Heart right ventricle (tissue), 16 donors: ENCODE results near the gene TLE5. TPM values are rescaled to one million over a fixed set of nuclear protein-coding genes. Genes with fewer than 3 reads are reported as not detected.
A peak's percentile ranks its signal among the peaks of the same experiment; 100 is the strongest.

Experiments
- ATAC-seq, 8 donors: fragments of 200-7000 bp; cut with Tn5 transposase; one replicate each; pipeline ENCODE4 v1.9.1; 2020; ENCODE audit warnings: mild to moderate bottlenecking in 8 of 8, moderate library complexity in 8 of 8, moderate number of reproducible peaks in 1 of 8
- DNase-seq, 2 donors: peaks; one replicate each; pipeline ENCODE4 v3.0.0-alpha.2; 2020
- H3K27ac ChIP-seq, 10 donors: fragments of 200-600 bp; sonication (generic) in 2 of 10; one replicate each; pipeline versions ENCODE4 v1.5.0 to v1.8.0; 2020 to 2022; ENCODE audit warnings: mild to moderate bottlenecking in 3 of 10
- H3K27me3 ChIP-seq, 7 donors: fragments of 200-600 bp; one replicate each; pipeline ENCODE4 v1.8.0; 2021 to 2022; ENCODE audit warnings: mild to moderate bottlenecking in 2 of 7
- H3K36me3 ChIP-seq, 9 donors: fragments of 200-600 bp; sonication (generic) in 1 of 9; one replicate each; pipeline versions ENCODE4 v1.5.0 to v1.8.0; 2020 to 2022; ENCODE audit warnings: mild to moderate bottlenecking in 2 of 9
- H3K4me1 ChIP-seq, 9 donors: fragments of 200-600 bp; sonication (generic) in 1 of 9; one replicate each; pipeline versions ENCODE4 v1.5.0 to v1.8.0; 2020 to 2022; ENCODE audit warnings: mild to moderate bottlenecking in 4 of 9
- H3K4me3 ChIP-seq, 10 donors: fragments of 200-600 bp; sonication (generic) in 2 of 10; one replicate each; pipeline versions ENCODE4 v1.5.0 to v1.8.0; 2020 to 2022; ENCODE audit warnings: mild to moderate bottlenecking in 7 of 10, moderate library complexity in 2 of 10
- H3K9me3 ChIP-seq, 11 donors: fragments of 200-600 bp in 10 of 11; sonication (generic) in 2 of 11; one replicate each; pipeline versions ENCODE4 v1.5.0 to v1.8.0; 2013 to 2022; ENCODE audit warnings: mild to moderate bottlenecking in 2 of 11, control low read depth in 1 of 11, moderate library complexity in 1 of 11
- WGBS, 2 donors: extraction: QIAGEN DNeasy Blood & Tissue Kit; methylation state at CpG; one replicate each; pipeline ENCODE4 v1.1.7; 2013; ENCODE audit warnings: inconsistent platforms in 1 of 2; 5-methylcytosine and 5-hydroxymethylcytosine counted together
- intact Hi-C, 10 donors: fragments of 100-400 bp; cut with DNase I; formaldehyde crosslinking; loops; one replicate each; pipeline versions ENCODE4 v1.11.1 to v1.14.2; 2022
- polyA plus RNA-seq, 2 donors: library from polyadenylated mRNA; stranded (reverse); fragments of 200-250 nt; gene quantifications; one replicate each; pipeline ENCODE4 v1.2.3, GENCODE V29; 2013
- total RNA-seq, 10 donors: library from RNA; stranded (reverse); fragmentation: NEBNext Ultra II Directional in 3 of 10; extraction: Animal tissue kit (Norgen Biotek cat#: 25700) in 3 of 10; gene quantifications; one replicate each; pipeline versions ENCODE4 v1.2.1 to v1.2.4, GENCODE V29; 2021 to 2023
- TF ChIP-seq, protein P1 (sequence below), 9 donors: fragments of 200-600 bp; sonication (generic) in 2 of 9; IDR thresholded peaks; one replicate each; pipeline versions ENCODE4 v1.5.0 to v1.8.0; 2021 to 2022; ENCODE audit warnings: antibody characterized with exemption in 9 of 9, mild to moderate bottlenecking in 5 of 9, moderate library complexity in 1 of 9
- donor health status: Arrhythmogenic right ventricular cardiomyopathy.
- donor health status: ischemic (EF 13 %, LVEDD 7.1; RV severe dilation, severe dysfunction).
- donor health status: healthy with polysubstance abuse.
- donor health status: DM: no; HTN: yes; CAD: no.
- donor health status: DM: no; HTN: no; CAD: no.
- donor health status: ischemic (EF 25% LVEDD 6.9; RV normal size, moderate dysfunction).
- donor health status: ischemic (EF 25% LVEDD 5.7; RV mildly dilated, moderate dysfunction).
- donor health status: healthy.
- donor health status: DM: yes; HTN: yes; CAD: no.
- donor health status: Ischemic cardiomyopathy.
- donor health status: ischemic (EF 35%, LVEDD 5.7; RV mildly dilated, moderate dysfunction).
- donor health status: nonischemic (EF 11% LVEDD 7.7; RV severe dilation, severe dysfunction).
- donor health status: DM: yes; HTN: yes; CAD: no.
- donor health status: PGD.
- donor health status: ischemic (EF 29% LVEDD 5.4; RV normal size, mild dysfunction).
- donor health status: nonischemic (EF 23%, LVEDD 6.1; RV moderate dilation, normal function).

Gene TLE5
- total and polyA plus RNA-seq, 12 donors = 653 to 1,254 (median 758) TPM

DNA sequence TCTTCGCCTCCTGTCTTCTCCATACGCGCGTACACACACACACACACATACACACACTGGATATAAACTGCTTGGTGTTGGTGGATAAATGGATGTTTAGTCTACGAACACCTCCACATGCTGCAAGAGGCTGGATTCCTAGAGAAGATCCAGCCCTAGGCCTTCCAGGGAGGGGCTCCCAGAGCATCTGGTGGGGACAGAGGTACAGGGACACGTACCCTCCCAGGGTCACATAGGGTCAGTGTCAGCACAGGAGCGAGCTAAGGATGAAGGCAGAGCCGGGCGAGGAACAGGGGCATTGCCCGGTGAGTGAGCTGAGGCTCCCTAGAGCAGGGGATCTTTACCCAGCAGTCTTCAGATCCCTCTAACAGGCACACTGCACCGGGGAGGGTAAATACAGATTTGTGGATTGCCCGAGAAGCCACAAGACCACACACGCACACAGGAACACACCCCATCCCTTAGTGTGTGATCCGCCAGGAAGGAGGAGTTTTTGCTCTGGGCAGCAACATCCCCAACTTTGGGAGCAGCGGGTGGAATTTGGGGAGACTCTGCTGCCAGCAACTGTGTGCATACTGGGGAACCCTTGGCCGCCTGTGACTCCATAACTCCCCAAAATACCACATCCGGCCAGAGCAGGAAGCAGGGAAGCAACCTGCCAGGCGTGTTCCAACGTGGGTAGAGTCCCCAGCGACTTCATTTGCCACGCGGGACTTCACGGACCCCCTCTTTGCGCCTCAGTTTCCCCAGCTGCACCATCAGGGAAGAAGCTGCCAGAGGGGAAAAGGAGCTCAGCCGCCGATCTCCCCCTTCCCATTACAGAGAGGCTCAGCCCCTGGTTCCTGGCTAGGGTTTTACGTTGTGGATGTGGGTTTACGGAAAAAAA, 27.4 kb downstream of the TLE5 start:
- DNase-seq = peak; percentile 38 to 40
- Histone ChIP-seq H3K27ac (peak overlapping the region; percentile 32 to 97 (median 91)), H3K36me3 (no peaks in the 10 kb centered on the region), H3K9me3 (no peaks in the 10 kb centered on the region), H3K27me3 (peaks cover 0 to 10% (median 0%) of the 10 kb centered on the region in 7 donors), H3K4me1 (peaks cover 12 to 29% (median 22%) of the 10 kb centered on the region in 9 donors), H3K4me3 (peak overlapping the region; percentile 47 to 66 (median 62))
- TF ChIP-seq, protein P1, sequence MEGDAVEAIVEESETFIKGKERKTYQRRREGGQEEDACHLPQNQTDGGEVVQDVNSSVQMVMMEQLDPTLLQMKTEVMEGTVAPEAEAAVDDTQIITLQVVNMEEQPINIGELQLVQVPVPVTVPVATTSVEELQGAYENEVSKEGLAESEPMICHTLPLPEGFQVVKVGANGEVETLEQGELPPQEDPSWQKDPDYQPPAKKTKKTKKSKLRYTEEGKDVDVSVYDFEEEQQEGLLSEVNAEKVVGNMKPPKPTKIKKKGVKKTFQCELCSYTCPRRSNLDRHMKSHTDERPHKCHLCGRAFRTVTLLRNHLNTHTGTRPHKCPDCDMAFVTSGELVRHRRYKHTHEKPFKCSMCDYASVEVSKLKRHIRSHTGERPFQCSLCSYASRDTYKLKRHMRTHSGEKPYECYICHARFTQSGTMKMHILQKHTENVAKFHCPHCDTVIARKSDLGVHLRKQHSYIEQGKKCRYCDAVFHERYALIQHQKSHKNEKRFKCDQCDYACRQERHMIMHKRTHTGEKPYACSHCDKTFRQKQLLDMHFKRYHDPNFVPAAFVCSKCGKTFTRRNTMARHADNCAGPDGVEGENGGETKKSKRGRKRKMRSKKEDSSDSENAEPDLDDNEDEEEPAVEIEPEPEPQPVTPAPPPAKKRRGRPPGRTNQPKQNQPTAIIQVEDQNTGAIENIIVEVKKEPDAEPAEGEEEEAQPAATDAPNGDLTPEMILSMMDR (IDR thresholded peaks at IDR 0.05) = no peak
- intact Hi-C loops = loop anchor here in 8 of 10 donors (1.0 to 10.0 kb wide), 9 partner anchors 27 to 83 kb away; partner anchors contain the start of genes TLE6 (in 2 of the 8), GNA11 (in 1 of the 8) and TLE5 (in 1 of the 8)
- ATAC-seq = peak in 3 of 8 donors; percentile 0 to 8 (median 3)
- WGBS, 2 donors = 7 to 8% methylated on average over 28 of the region's 28 CpGs

DNA sequence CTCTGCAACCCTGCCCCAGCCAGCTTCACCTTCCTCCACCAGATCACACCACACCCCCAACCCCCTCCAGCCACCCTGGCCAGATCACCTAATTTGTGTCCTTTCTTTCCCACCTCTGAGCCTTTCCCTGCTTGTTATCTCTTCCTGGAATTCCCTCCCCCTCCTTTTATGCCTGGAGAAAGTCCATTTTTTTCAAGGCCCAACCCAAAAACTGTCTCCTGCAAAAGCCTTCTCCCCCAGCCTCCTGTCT, 28.0 kb downstream of the TLE5 start:
- intact Hi-C loops = loop anchor here in 5 of 10 donors (2.0 to 10.0 kb wide), 5 partner anchors 47 to 60 kb away; partner anchors contain the start of gene TLE6 (in 2 of the 5)
- H3K4me1 ChIP-seq = peaks cover 14 to 34% (median 26%) of the 10 kb centered on the region in 9 donors
- H3K27me3 ChIP-seq = peaks cover 0 to 16% (median 0%) of the 10 kb centered on the region in 7 donors
- H3K9me3 ChIP-seq = no peaks in the 10 kb centered on the region
- peak overlapping the region in 2 of 10 donors; percentile 90 to 92 for H3K27ac ChIP-seq
- DNase-seq (no peak), ATAC-seq (no peak)
- H3K36me3 ChIP-seq = no peaks in the 10 kb centered on the region
- H3K4me3 ChIP-seq = peak overlapping the region in 1 of 10 donors; percentile 66
- TF ChIP-seq, protein P1 (IDR thresholded peaks at IDR 0.05) = no peak

DNA sequence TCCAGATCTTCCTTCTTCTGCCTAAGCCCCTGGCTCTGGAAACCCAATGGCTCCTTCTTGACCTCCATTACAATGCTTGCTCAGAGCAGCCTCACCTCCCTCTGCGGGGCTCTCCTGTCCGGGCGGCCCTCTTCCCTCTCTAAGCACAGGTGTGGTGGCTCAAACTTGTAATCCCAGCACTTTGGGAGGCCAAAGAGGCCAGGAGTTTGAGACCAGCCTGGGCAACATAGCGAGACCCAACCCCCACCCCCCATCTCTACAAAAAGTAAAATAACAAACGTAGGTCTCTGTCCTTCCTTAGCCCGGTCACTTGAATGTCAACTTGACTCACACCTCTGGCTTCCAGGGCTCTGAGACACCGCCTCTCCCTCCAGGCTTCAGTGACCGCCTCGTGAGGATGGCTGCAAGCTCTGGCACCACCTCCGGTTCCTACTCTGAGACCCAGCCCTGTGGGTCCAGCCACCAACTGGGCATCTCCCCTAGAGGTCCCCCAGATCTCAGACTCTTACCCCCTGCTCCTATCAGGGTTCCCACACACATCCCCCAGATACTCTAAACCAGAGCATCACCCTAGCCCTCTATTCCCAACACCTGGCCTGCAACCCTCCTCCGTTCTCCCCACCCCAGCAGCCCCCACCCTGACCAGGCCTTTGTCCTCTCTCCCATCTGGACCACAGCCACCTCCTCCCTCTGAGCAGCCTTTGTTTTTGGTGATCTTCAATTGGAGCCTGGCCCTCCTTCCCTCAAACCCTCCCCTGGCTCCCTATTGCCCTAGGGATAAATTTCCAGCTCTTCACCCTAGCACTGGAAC, 28.5 kb downstream of the TLE5 start:
- Histone ChIP-seq H3K4me3 (no peak overlapping the region), H3K27me3 (peaks cover 0 to 18% (median 0%) of the 10 kb centered on the region in 7 donors), H3K36me3 (no peaks in the 10 kb centered on the region), H3K4me1 (peaks cover 14 to 35% (median 26%) of the 10 kb centered on the region in 9 donors), H3K9me3 (no peaks in the 10 kb centered on the region), H3K27ac (no peak overlapping the region)
- intact Hi-C loops = loop anchor here in 5 of 10 donors (2.0 to 10.0 kb wide), 5 partner anchors 46 to 59 kb away; partner anchors contain the start of gene TLE6 (in 2 of the 5)
- DNase-seq (no peak), ATAC-seq (no peak)
- TF ChIP-seq, protein P1 (IDR thresholded peaks at IDR 0.05) = no peak
- WGBS, 2 donors = 79% methylated on average over 11 of the region's 11 CpGs

DNA sequence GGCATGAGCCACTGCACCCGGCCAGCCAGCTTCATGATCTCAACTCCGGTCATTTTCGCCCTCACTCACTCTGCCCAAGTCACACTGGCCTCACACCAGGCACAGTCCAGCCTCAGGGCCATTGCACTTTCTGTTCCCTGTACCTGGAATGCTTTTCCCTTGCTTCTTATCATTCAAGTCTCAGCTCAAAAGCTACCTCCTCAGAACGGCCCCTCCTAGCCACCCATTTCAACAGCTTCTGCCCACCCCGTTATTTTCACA, 30.8 kb downstream of the TLE5 start:
- TF ChIP-seq, protein P1 (IDR thresholded peaks at IDR 0.05) = no peak
- H3K27ac ChIP-seq = no peak overlapping the region
- no peak for ATAC-seq
- H3K4me1 ChIP-seq = peaks cover 12 to 40% (median 23%) of the 10 kb centered on the region in 9 donors
- intact Hi-C loops = loop anchor here in 4 of 10 donors (5.0 to 10.0 kb wide), 4 partner anchors 44 to 57 kb away; partner anchors contain the start of gene TLE6 (in 1 of the 4)
- H3K36me3 ChIP-seq = peaks cover 0 to 6% (median 0%) of the 10 kb centered on the region in 9 donors
- H3K9me3 ChIP-seq = no peaks in the 10 kb centered on the region
- H3K27me3 ChIP-seq = peaks cover 0 to 41% (median 0%) of the 10 kb centered on the region in 7 donors
- 76 to 79% methylated on average over 5 of the region's 5 CpGs for WGBS, 2 donors
- no peak overlapping the region for H3K4me3 ChIP-seq
- DNase-seq = no peak
